GM18499 (cell line): Measurements from ENCODE around the gene FKBP1B.
"Not testable (repeated sequence)": the region's sequence is repeated elsewhere in the genome, so short reads cannot be mapped to it uniquely, and the experiment has no call there.

Source experiments
- ATAC-seq: cut with Tn5 transposase; IDR thresholded peaks from one replicate; pipeline ENCODE4 v1.9.1; 2021; ENCODE audit warnings: moderate number of reproducible peaks; ENCODE audit not compliant: insufficient read depth, unreplicated experiment

Gene FKBP1B

GRCh38 chr2:24093270-24093669 lies 43.7 kb downstream of the FKBP1B start:
- ATAC-seq: not testable (repeated sequence)

GRCh38 chr2:24095171-24095677 lies 45.7 kb downstream of the FKBP1B start:
- not testable (repeated sequence) for ATAC-seq

- ATAC-seq: not testable (repeated sequence)
Observed at GRCh38 chr2:24100732-24101131, 51.2 kb downstream of the FKBP1B start.

GRCh38 chr2:24101992-24102391 lies 52.5 kb downstream of the FKBP1B start:
- ATAC-seq: no peak

- no peak for ATAC-seq
Observed at GRCh38 chr2:24102677-24103076, 53.1 kb downstream of the FKBP1B start.

- ATAC-seq: no peak
Observed at GRCh38 chr2:24104110-24104650, 54.6 kb downstream of the FKBP1B start.

GRCh38 chr2:24104906-24105305 lies 55.4 kb downstream of the FKBP1B start:
- ATAC-seq: no peak

- ATAC-seq: no peak
Observed at GRCh38 chr2:24105816-24106215, 56.3 kb downstream of the FKBP1B start.

GRCh38 chr2:24106786-24107185 lies 57.2 kb downstream of the FKBP1B start:
- no peak for ATAC-seq

GRCh38 chr2:24107336-24107735 lies 57.8 kb downstream of the FKBP1B start:
- ATAC-seq: no peak

GRCh38 chr2:24109431-24109830 lies 59.9 kb downstream of the FKBP1B start:
- ATAC-seq: not testable (repeated sequence)

- no peak for ATAC-seq
Observed at GRCh38 chr2:24110660-24111303, 61.2 kb downstream of the FKBP1B start.

GRCh38 chr2:24111407-24111901 lies 61.9 kb downstream of the FKBP1B start:
- no peak for ATAC-seq
